Left hindlimb (tissue), 1 donor: Measurements from ENCODE around the gene SLTM.
"Not testable (repeated sequence)": the region's sequence is repeated elsewhere in the genome, so short reads cannot be mapped to it uniquely, and the experiment has no call there.

Experiments
- DNase-seq: peaks from one replicate; pipeline ENCODE4 v3.0.0-alpha.2; 2018

Gene SLTM

DNA sequence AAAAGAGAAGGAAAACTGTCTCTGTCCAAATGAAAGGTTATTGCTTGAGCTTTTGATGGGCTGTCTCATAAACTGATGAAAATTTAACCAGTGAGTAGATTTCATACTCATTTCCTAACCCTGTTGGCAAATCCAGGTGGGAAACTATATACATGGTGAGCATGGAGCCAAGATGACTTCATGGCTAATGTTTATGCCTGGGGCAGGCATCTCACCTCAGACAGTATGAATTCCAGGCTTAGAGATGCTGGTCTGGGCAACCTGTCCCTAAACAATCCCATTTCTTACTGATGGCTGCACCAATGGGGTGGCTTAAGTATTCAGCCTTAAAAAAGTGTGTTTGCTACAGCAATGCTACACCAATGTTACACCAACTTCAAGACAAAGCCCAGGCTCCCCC is 58.1 kb downstream of the SLTM start:
- DNase-seq: no peak

DNA sequence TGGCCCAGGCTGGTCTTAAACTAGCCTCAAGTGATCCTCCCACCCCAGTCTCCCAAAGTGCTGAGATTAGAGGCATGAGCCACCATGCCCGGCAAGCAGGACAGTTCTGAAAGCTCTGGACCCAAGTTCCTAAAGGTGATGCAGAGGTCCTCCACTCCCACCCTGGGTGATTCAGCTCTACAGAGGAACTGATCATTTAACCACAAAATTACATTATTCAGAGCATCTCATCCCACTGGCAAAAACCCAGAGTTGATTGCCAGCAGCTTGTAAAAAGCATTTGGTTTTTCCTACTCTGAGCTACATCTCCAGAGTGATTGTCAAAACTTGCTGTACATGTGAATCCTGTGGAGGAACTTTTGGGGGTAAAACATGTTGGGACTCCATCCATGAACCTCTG is 60.2 kb downstream of the SLTM start:
- DNase-seq: no peak

DNA sequence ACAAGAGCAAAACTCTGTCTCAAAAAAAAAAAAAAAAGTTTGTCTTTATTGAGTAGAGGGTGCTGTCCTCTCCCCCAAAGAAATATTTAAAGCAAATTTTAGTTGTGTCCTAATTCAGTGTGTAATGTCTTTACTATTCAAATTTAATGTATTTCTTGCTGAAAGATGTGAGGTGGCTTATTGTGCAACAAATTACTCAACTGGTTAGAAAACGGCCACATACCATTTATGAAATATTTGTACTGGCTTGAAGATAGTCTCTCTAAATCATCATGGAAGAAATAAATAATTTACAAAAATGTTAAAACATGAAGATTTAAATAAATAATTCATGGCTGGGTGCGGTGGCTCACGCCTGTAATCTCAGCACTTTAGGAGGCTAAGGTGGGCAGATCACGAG is 63.0 kb downstream of the SLTM start:
- no peak for DNase-seq

DNA sequence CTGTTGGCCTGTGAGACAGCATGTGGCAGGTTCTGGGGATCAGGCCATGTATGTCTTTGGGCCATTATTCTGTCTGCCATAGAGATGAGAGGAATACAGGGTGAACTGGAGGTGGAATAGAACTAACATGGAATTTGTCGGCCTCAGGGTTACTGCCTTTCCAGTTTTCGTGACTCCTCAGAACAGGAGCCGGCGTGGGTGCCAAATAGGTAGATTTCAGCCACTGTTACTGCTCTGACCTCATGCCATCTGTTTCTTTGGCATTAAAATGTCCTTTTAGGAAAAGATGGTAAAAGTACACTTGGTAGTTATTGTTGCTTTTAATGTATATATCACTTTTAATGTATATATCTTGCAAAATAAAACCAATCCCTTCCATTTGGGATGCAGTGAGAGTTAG is 65.6 kb downstream of the SLTM start:
- DNase-seq: no peak

DNA sequence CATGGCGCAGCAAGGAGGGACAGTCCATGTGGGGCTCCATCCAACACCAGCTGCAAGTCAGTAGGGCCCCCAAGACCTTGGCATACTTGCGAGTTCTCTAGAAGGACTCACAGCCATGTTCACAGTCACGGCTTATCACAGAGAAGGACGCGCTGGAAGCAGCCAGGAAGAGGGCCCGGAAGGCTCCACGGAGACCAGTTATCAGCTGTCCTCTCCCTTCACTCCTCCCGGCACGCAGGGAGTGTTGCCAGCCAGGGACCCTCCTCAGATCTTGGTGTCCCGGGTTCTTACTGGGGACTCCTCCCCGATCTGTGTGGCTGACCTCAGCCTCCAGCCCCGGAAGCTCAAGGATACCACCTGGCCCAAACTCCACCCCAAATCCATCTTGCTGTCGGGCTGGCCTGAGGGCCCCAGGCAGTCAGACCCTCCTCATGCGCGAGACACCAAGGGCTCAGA is 68.0 kb downstream of the SLTM start:
- DNase-seq: peak; percentile 36

DNA sequence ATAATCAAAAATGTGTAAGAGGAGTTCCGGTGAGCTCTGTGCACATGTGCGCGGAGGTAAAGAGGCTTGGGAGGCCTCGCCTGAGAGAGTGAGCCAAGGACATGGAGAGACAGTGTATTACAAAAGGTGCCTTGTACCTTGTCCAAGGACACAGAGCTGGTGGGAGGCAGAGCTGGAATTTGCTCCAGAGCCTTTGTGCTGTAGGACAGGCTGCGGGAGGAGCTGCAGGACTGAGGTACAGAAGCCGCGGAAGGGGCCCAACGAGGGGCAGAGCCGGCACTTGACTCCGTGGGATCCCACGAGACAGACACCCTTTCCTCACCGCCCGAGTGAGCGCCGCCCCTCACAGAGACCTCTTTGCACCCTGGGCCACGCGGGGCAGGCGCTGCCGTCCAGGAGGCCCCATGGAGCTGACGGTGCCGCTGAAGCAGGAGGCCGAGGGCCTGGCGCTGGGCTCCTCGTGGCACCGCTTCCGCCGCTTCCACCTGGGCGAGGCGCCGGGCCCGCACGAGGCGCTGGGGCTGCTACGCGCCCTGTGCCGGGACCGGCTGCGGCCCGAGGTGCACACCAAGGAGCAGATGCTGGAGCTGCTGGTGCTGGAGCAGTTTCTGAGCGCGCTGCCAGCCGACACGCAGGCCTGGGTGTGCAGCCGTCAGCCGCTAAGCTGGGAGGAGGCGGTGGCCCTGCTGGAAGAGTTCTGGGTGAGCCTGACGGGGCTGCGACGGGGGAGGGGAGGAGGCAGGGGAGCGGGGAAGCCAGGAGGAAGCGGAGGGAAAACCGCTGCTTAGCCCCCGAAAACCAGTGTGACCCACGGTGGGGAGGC is 68.7 kb downstream of the SLTM start:
- peak; percentile 71 for DNase-seq

DNA sequence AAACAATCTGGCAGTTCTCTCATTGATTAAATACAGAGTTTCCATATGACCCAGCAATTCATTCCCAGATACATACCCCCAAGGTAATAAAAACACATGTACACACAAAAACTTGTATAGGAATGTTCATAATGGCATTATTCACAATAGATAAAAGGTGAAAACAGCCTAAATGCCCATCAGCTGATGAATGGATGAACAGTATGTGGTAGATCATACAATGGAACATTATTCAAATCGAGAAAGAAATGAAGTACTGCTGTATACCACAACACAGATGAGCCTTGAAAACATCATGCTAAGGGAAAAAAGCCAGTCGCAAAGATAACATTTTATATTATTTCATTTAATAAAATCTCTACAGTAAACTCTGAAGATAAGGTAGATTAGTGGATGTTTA is 71.2 kb downstream of the SLTM start:
- DNase-seq: no peak

DNA sequence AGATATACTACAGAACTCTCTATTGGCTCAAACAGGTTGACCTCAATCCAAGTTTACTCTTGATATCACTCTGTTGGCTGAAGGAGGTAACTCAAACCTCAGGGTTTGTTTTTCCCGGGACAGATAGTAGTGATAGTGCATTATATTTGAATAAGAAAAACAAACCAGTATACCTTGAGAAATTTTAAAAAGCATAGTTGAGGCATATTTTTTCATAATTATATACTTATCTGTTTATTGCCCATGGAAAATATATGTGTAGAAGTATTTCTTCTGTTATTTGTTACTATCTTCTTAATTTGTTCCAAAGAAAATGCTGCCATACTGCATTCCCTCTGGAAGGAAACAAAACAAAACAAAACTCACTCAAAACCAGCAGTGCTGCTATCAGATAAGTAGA is 76.9 kb downstream of the SLTM start:
- DNase-seq: not testable (repeated sequence)

DNA sequence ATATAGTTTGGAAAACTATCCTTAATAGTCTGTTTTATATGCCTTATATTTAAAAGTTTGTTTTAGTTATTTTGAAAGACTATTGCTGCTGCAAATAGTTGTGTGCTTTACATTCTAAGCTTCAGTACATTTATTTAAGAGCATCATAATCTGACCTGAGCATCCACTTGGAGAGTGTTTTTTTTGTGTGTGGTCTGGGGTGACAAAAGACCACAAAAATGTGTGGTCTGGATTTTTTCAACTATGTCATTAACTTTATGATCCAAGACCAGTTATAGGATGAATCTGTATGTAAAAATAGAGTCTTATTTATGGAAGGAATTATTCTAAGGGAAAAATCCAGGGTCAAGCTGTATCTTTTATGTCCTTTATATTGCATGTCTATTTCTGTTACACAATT is 77.4 kb downstream of the SLTM start:
- no peak for DNase-seq

DNA sequence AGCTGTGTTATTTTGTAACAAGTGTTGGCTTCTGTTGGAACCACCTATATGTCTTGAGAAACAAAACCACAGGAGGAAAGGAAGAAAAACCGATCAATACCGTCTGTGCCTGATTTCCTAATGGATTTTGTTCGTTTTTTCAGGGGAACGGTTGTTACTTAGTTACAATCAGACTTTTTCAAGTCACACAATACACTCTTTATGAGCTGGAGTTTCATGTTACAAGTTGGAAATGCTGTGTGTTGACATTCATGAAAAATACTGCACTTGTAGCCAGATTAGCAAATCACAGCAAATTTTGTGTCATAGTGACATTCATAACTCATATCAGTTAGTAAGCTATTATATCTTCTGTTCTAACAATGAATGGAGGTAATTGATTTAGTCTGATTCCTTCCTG is 78.9 kb downstream of the SLTM start:
- no peak for DNase-seq

DNA sequence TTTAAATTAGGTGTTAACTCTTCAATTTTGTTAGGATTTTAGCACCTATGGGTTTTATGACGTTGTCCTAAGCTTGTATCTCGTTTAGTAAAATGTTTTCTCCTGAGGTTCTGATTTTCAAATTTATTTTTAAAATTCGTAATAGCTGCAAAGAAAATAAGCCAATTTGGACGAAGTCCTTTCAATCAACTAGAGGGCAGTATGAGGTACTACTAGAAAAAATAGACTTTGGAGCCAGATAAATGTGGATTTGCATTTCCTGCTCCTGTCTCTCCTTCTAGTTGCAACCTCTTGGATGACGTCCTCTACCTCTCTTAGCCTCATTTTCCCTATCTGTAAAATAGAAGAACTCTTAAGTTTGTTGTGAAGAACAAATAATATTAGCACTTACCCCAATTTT is 81.1 kb downstream of the SLTM start:
- no peak for DNase-seq

DNA sequence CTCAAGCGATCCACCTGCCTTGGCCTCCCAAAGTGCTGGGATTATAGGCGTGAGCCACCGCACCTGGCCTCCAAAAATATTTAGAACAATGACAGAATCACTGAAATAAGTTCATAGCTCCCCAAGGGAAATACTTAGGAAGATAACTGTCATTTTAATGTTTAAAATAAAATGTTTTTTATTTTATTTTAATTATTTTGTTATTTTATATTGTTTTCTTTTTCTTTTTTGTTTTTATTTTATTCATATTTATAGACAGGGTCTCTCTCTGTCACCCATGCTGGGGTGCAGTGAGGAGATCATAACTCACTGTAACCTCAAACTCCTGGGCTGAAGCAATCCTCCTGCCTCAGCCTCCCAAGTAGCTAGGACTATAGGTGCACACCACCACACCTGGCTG is 82.3 kb downstream of the SLTM start:
- not testable (repeated sequence) for DNase-seq

DNA sequence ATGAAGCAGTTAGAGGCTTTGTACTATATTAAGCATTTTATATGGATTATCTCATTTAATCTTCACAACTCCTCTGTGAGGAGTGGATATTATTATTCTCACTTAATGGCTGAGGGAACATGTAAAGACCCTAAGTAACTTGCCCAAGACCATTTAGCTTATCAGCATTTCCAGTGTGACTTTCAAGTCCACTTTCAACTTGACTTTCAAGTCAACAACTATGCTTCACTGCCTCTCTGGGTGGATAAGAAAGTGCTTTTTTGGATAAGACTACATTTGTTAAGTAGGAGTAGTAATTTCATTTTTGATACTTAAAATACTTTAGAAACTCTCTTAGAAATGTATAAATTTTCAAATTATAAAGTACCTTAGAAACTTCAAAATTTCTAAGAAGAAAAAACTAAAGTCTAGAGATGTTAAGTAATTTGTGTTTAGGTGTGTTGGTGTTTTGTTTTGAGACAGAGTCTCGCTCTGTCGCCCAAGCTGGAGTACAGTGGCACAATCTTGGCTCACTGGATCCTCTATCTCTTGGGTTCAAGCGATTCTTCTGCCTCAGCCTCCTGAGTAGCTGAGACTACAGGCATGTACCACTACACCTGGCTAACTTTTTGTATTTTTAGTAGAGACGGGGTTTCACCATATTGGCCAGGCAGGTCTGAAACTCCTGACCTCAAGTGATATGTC is 90.6 kb downstream of the SLTM start:
- no peak for DNase-seq

DNA sequence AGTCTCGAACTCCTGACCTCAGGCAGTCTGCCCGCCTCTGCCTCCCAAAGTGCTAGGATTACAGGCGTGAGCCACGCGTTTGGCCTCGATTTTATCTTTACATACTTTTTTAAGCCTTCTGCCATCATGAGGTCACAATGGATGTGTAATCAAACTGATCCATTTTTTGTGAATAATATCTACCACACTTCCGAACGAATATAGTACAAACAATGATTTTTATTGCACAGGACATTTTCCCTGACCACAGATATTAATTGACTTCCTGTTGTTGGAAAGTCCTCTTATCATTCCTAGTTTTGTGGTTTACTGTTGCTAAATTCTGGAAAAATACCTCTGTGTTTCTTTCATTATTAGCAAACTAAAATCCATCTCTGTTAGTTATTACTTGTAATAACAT is 93.4 kb downstream of the SLTM start:
- no peak for DNase-seq

DNA sequence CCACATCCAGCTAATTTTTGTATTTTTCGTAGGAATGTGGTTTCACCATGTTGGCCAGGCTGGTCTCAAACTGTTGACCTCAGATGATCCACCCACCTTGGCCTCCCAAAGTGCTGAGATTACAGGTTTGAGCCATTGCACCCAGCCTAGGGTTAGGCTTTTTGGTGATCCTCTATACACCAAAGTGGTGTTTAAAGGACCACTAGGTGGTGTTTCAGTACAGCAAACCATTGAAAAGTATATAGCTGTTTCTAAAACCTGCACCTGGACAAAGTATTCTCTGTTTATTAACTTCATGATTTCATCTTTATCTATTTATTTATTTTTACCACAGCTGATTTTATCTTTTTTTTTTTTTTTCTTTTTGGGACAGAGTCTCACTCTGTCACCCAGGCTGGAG is 94.0 kb downstream of the SLTM start:
- DNase-seq: no peak

DNA sequence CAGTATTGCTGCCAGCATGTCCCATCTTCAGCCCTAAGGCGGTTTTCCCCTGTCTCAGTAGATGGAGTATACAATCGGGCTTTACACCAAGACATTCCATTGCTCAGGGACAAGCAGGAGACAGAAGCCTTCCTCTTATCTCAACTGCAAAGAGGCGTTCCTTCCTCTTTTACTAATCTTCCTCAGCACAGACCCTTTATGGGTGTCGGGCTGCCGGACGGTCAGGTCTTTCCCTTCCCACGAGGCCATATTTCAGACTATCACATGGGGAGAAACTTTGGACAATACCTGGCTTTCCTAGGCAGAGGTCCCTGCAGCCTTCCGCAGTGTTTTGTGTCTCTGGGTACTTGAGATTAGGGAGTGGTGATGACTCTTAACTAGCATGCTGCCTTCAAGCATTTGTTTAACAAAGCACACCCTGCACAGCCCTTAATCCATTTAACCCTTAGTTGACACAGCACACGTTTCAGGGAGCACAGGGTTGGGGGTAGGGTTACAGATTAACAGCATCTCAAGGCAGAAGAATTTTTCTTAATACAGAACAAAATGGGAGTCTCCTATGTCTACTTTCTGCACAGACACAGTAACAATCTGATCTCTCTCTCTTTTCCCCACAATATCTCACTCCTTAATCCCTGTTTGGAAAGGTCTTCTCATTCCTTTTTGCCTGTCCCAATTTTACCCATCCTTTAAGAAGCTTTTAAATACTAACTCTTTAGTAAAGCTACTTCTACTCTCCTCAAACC is 99.6 kb downstream of the SLTM start:
- not testable (repeated sequence) for DNase-seq

DNA sequence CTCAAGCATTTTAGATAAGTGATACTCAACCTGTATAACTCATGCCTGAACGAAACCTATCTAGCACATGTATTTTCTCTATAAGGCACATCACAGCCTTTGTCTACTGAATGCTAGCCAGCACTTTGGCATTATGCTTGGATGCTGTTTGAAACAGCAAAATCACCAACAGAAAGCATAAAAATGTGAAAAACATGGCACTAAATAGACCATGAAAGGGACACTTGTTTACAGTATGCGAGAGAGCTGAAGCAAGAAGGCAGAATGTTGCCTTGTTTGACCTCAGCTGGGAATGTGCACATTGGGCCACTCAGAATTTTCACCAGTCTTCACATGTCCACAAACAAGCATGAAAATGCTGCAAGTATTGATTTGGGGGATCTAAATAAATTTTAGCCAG is 102.9 kb downstream of the SLTM start:
- no peak for DNase-seq
